Neural cell (in vitro differentiated cells): ENCODE data around the gene CATSPERE. TPM values are rescaled to one million over a fixed set of nuclear protein-coding genes. Genes with fewer than 3 reads are reported as not detected.

Source experiments
- H2AFZ ChIP-seq: fragments of 200-600, 300-800 bp; sonication (generic), shearing (Covaris generic); 2 replicates; pipeline ENCODE4 v1.6.0; 2014; ENCODE audit warnings: low read depth, mild to moderate bottlenecking, antibody characterized with exemption, low read length, moderate library complexity
- H3F3A ChIP-seq: fragments of 200-600 bp; shearing (Covaris generic); 2 replicates; pipeline ENCODE4 v1.6.1; 2016; ENCODE audit warnings: mild to moderate bottlenecking, moderate library complexity, mixed read lengths, antibody characterized with exemption, low read length; ENCODE audit not compliant: insufficient read depth, poor library complexity, severe bottlenecking
- H3K27ac ChIP-seq: fragments of 200-600, 300-800 bp; sonication (generic), shearing (Covaris generic); 2 replicates; pipeline ENCODE4 v1.5.1; 2014; ENCODE audit warnings: mild to moderate bottlenecking, low read length, moderate library complexity
- H3K27me3 ChIP-seq: fragments of 300-800, 200-600 bp; sonication (generic), shearing (Covaris generic); 2 replicates; pipeline ENCODE4 v1.6.0; 2014; ENCODE audit warnings: mild to moderate bottlenecking, low read depth, low read length, moderate library complexity; ENCODE audit not compliant: insufficient read depth
- H3K36me3 ChIP-seq: fragments of 300-800, 200-600 bp; sonication (generic), shearing (Covaris generic); 2 replicates; pipeline ENCODE4 v1.5.1; 2014; ENCODE audit warnings: mild to moderate bottlenecking, antibody characterized with exemption, low read length, moderate library complexity; ENCODE audit not compliant: insufficient read depth
- H3K4me2 ChIP-seq: fragments of 300-800, 200-600 bp; sonication (generic), shearing (Covaris generic); 2 replicates; pipeline ENCODE4 v1.6.0; 2014; ENCODE audit warnings: mild to moderate bottlenecking, low read length
- H3K4me3 ChIP-seq: fragments of 300-800, 200-600 bp; sonication (generic), shearing (Covaris generic); 2 replicates; pipeline ENCODE4 v1.5.1; 2014; ENCODE audit warnings: mild to moderate bottlenecking, low read length, moderate library complexity
- H3K79me2 ChIP-seq: fragments of 200-600 bp; shearing (Covaris generic); replicated peaks from 2 replicates; pipeline ENCODE4 v1.6.0; 2014; ENCODE audit warnings: mild to moderate bottlenecking, low read length, moderate library complexity; ENCODE audit not compliant: insufficient read depth
- H3K9ac ChIP-seq: fragments of 300-800, 200-600 bp; sonication (generic), shearing (Covaris generic); 2 replicates; pipeline ENCODE4 v1.6.1; 2016; ENCODE audit warnings: mild to moderate bottlenecking, low read length, mixed read lengths
- H3K9me2 ChIP-seq: fragments of 200-600 bp; shearing (Covaris generic); 2 replicates; pipeline ENCODE4 v1.6.1; 2016; ENCODE audit warnings: mild to moderate bottlenecking, low read length, mixed read lengths; ENCODE audit not compliant: insufficient read depth
- H3K9me3 ChIP-seq: fragments of 200-600, 300-800 bp; sonication (generic), shearing (Covaris generic); 2 replicates; pipeline ENCODE4 v1.6.1; 2016; ENCODE audit warnings: mild to moderate bottlenecking, mixed run types, low read length, moderate library complexity, mixed read lengths
- H4K20me1 ChIP-seq: fragments of 200-600 bp; shearing (Covaris generic); 2 replicates; pipeline ENCODE4 v1.6.1; 2016; ENCODE audit warnings: mild to moderate bottlenecking, mixed run types; ENCODE audit not compliant: insufficient read depth
- EP300 ChIP-seq: fragments of 450-650 bp; conservative IDR thresholded peaks from 2 replicates; pipeline ENCODE4 v1.6.1; 2014; ENCODE audit warnings: antibody characterized with exemption, mild to moderate bottlenecking, moderate library complexity; ENCODE audit not compliant: poor library complexity, severe bottlenecking
- EZH2 ChIP-seq: fragments of 200-600, 300-800 bp; shearing (Covaris generic), sonication (generic); IDR thresholded peaks from 2 replicates; pipeline ENCODE4 v1.6.1; 2014; ENCODE audit warnings: antibody characterized with exemption, low read length, borderline replicate concordance, mild to moderate bottlenecking; ENCODE audit not compliant: insufficient read depth, poor library complexity, severe bottlenecking
- MXI1 ChIP-seq: fragments of 450-650 bp; conservative IDR thresholded peaks from 2 replicates; pipeline ENCODE4 v1.6.1; 2014; ENCODE audit warnings: antibody characterized with exemption, mild to moderate bottlenecking; ENCODE audit not compliant: poor library complexity, severe bottlenecking
- POLR2AphosphoS5 ChIP-seq: IDR thresholded peaks from 2 replicates; pipeline ENCODE4 v1.6.1; 2012
- RAD21 ChIP-seq: fragments of 450-650 bp; conservative IDR thresholded peaks from 2 replicates; pipeline ENCODE4 v1.6.1; 2014; ENCODE audit warnings: antibody characterized with exemption, mild to moderate bottlenecking, moderate library complexity
- REST ChIP-seq: IDR thresholded peaks from 2 replicates; pipeline ENCODE4 v1.6.1; 2012; ENCODE audit warnings: borderline replicate concordance
- SMC3 ChIP-seq: fragments of 450-650 bp; conservative IDR thresholded peaks from 2 replicates; pipeline ENCODE4 v1.6.1; 2014; ENCODE audit warnings: antibody characterized with exemption, mild to moderate bottlenecking, moderate library complexity; ENCODE audit not compliant: poor library complexity
- TAF1 ChIP-seq: IDR thresholded peaks from 2 replicates; pipeline ENCODE4 v1.6.1; 2012; ENCODE audit warnings: low read depth
- polyA plus RNA-seq: library from polyadenylated mRNA; depleted of rRNA; stranded (reverse); fragments of >200 nt; gene quantifications from 2 replicates; pipeline ENCODE4 v1.2.3, GENCODE V29; 2014
- TF ChIP-seq, protein P1 (sequence below): fragments of 450-650 bp; IDR thresholded peaks from 2 replicates; pipeline ENCODE4 v1.5.1; 2014; ENCODE audit warnings: antibody characterized with exemption, mild to moderate bottlenecking, moderate library complexity; ENCODE audit not compliant: poor library complexity, severe bottlenecking

Gene CATSPERE
- polyA plus RNA-seq, 1 donor from 2014 or later, result 5.6 TPM

DNA sequence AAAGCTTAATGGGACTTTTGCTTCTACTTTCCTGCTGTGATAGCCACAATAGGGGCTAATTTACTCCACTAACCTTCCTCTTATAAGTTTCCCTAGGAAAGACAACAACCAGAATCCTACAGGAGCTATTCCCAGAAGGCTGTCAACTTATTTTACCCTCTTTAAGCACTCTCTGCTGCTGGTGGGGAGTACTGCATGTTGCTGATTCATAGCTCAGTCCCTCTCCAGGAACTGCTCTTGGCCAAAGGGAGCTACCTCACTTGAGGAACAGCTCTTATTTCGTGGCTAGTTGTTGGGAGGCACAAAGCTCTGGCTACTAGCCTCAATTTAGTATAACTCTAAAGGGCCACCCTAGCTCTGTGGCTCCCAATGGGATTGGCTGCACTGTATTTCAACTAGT is 46.5 kb upstream of the CATSPERE start:
- Histone ChIP-seq H4K20me1 (no peaks in the 10 kb centered on the region), H3K9ac (no peak overlapping the region), H3K4me2 (no peak overlapping the region), H3K27ac (no peak overlapping the region), H3K36me3 (peaks cover 22% of the 10 kb centered on the region), H3K27me3 (no peaks in the 10 kb centered on the region), H3F3A (no peaks in the 10 kb centered on the region), H3K9me3 (no peaks in the 10 kb centered on the region), H2AFZ (no peak overlapping the region), H3K4me3 (no peak overlapping the region), H3K9me2 (no peaks in the 10 kb centered on the region), H3K79me2 (no peaks in the 10 kb centered on the region)
- TF ChIP-seq REST, result no peak
- no peak for TF ChIP-seq TAF1
- TF ChIP-seq RAD21, result no peak
- TF ChIP-seq SMC3, result no peak
- TF ChIP-seq, protein P1, sequence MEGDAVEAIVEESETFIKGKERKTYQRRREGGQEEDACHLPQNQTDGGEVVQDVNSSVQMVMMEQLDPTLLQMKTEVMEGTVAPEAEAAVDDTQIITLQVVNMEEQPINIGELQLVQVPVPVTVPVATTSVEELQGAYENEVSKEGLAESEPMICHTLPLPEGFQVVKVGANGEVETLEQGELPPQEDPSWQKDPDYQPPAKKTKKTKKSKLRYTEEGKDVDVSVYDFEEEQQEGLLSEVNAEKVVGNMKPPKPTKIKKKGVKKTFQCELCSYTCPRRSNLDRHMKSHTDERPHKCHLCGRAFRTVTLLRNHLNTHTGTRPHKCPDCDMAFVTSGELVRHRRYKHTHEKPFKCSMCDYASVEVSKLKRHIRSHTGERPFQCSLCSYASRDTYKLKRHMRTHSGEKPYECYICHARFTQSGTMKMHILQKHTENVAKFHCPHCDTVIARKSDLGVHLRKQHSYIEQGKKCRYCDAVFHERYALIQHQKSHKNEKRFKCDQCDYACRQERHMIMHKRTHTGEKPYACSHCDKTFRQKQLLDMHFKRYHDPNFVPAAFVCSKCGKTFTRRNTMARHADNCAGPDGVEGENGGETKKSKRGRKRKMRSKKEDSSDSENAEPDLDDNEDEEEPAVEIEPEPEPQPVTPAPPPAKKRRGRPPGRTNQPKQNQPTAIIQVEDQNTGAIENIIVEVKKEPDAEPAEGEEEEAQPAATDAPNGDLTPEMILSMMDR, result no peak
- no peak for TF ChIP-seq EZH2
- no peak for TF ChIP-seq MXI1
- TF ChIP-seq POLR2AphosphoS5, result no peak
- no peak for TF ChIP-seq EP300

DNA sequence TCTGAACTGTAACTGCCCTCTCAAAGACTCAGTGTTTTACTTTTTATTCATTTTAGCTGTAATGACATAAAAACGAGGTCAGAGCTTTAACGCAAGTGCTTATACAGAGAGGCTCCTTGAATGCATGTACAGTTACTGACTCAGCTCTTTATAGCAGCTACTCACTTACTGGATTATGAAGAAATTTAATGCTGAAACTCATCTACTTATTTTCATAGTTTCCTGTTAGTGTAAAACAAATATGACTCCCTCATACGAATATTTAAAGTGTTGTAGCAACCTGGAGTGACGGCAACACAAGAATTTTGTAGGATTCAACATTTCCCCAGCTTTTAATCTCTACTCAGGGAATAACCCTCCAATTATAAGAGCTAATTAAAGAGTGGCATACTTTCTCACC is 42.0 kb upstream of the CATSPERE start:
- no peak overlapping the region for H3K27ac ChIP-seq
- no peak overlapping the region for H3K4me3 ChIP-seq
- no peak overlapping the region for H2AFZ ChIP-seq
- no peak overlapping the region for H3K4me2 ChIP-seq
- no peaks in the 10 kb centered on the region for H3K79me2 ChIP-seq
- no peaks in the 10 kb centered on the region for H3K27me3 ChIP-seq
- H4K20me1 ChIP-seq, result no peaks in the 10 kb centered on the region
- peaks cover 27% of the 10 kb centered on the region for H3K36me3 ChIP-seq
- no peak for TF ChIP-seq SMC3
- TF ChIP-seq RAD21, result no peak
- no peak for TF ChIP-seq MXI1
- TF ChIP-seq EP300, result no peak
- TF ChIP-seq POLR2AphosphoS5, result no peak
- TF ChIP-seq EZH2, result no peak
- no peak for TF ChIP-seq TAF1
- TF ChIP-seq REST, result no peak
- TF ChIP-seq, protein P1, result no peak
- H3K9me3 ChIP-seq, result no peaks in the 10 kb centered on the region
- H3F3A ChIP-seq, result no peaks in the 10 kb centered on the region
- no peaks in the 10 kb centered on the region for H3K9me2 ChIP-seq
- no peak overlapping the region for H3K9ac ChIP-seq
